PC-9 (cell line): ENCODE results near the gene RSPH1.

Experiments used
- EZH2 ChIP-seq: fragments of 200-600 bp; sonication (generic); IDR thresholded peaks from 2 replicates; pipeline ENCODE4 v1.8.0; 2017; ENCODE audit warnings: antibody characterized with exemption, low read depth
- TF ChIP-seq, protein P1 (sequence below): fragments of 200-600 bp; sonication (generic); conservative IDR thresholded peaks from 2 replicates; pipeline ENCODE4 v1.6.1; 2017; ENCODE audit warnings: mixed run types, antibody characterized with exemption, mild to moderate bottlenecking, moderate library complexity

DNA sequence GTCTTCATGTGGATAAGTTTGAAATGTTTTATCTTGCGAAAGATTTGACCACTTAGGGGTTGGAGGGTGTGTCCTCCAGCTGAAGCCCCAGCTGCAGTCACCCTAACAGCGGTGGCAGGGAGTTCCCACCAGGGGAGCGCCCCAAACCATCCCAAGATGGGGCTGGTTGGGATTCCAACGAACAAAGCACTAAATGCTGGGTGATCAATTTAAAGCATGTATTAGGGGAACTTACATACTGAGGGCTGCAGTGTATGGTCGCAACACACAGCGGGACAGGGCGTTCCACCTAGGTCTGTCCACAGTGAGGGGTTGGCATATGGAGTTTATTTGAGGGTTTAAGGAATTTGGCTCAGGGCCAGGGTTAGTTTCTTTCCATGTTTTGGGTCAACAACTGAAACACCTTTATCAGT is 43.9 kb upstream of the RSPH1 start:
- TF ChIP-seq, protein P1, sequence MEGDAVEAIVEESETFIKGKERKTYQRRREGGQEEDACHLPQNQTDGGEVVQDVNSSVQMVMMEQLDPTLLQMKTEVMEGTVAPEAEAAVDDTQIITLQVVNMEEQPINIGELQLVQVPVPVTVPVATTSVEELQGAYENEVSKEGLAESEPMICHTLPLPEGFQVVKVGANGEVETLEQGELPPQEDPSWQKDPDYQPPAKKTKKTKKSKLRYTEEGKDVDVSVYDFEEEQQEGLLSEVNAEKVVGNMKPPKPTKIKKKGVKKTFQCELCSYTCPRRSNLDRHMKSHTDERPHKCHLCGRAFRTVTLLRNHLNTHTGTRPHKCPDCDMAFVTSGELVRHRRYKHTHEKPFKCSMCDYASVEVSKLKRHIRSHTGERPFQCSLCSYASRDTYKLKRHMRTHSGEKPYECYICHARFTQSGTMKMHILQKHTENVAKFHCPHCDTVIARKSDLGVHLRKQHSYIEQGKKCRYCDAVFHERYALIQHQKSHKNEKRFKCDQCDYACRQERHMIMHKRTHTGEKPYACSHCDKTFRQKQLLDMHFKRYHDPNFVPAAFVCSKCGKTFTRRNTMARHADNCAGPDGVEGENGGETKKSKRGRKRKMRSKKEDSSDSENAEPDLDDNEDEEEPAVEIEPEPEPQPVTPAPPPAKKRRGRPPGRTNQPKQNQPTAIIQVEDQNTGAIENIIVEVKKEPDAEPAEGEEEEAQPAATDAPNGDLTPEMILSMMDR = no peak
- no peak for TF ChIP-seq EZH2
